Vagina (tissue), 2 donors: Measurements from ENCODE around the gene TNFSF15. TPM values are rescaled to one million over a fixed set of nuclear protein-coding genes. Genes with fewer than 3 reads are reported as not detected.

Experiments used
- DNase-seq, 2 donors: peaks; one replicate each; pipeline ENCODE4 v3.0.0-alpha.2; 2017; ENCODE audit errors: extremely low spot score in 2 of 2
- H3K27ac ChIP-seq: fragments of 200-600 bp; sonication (generic); one replicate; pipeline ENCODE4 v1.5.1; 2019
- H3K27me3 ChIP-seq: fragments of 200-600 bp; sonication (generic); one replicate; pipeline ENCODE4 v1.5.1; 2019
- H3K36me3 ChIP-seq, 2 donors: fragments of 200-600 bp; sonication (generic); one replicate each; pipeline ENCODE4 v1.5.1; 2017 to 2019
- H3K4me1 ChIP-seq: fragments of 200-600 bp; sonication (generic); one replicate; pipeline ENCODE4 v1.5.1; 2019
- H3K4me3 ChIP-seq, 2 donors: fragments of 200-600 bp; sonication (generic); 1 replicate in 1 of 2; 2 replicates in 1 of 2; pipeline ENCODE4 v1.5.1; 2016 to 2019
- H3K9me3 ChIP-seq: fragments of 200-600 bp; sonication (generic); one replicate; pipeline ENCODE4 v1.5.1; 2019
- CTCF ChIP-seq, 3 experiments: fragments of 450-650 bp in 2 of 3; fragments of 200-600 bp in 1 of 3; sonication (generic) in 1 of 3; IDR thresholded peaks; one replicate each; pipeline ENCODE4 v1.5.1; 2017 to 2019; ENCODE audit warnings: antibody characterized with exemption in 3 of 3, mild to moderate bottlenecking in 2 of 3, moderate library complexity in 2 of 3
- POLR2A ChIP-seq, 2 donors: fragments of 450-650 bp; IDR thresholded peaks; one replicate each; pipeline ENCODE4 v1.6.1; 2017; ENCODE audit warnings: antibody characterized with exemption in 2 of 2, mild to moderate bottlenecking in 2 of 2, moderate library complexity in 2 of 2
- POLR2AphosphoS5 ChIP-seq, 2 donors: sonication (generic); formaldehyde crosslinking; IDR thresholded peaks; one replicate each; pipeline ENCODE4 v1.9.0; 2017; ENCODE audit warnings: antibody characterized with exemption in 2 of 2, mild to moderate bottlenecking in 2 of 2, low read depth in 1 of 2; ENCODE audit not compliant: insufficient read depth in 1 of 2
- intact Hi-C: fragments of 100-400 bp; cut with DNase I; formaldehyde crosslinking; loops from one replicate; pipeline ENCODE4 v1.15.1; 2023
- total RNA-seq: library from RNA; depleted of rRNA; stranded (reverse); fragments of >200 nt; gene quantifications from one replicate; pipeline ENCODE4 v1.2.3, GENCODE V29; 2016

TNFSF15 gene
- total RNA-seq, 1 donor from 2014 or later: 0.74 TPM

DNA sequence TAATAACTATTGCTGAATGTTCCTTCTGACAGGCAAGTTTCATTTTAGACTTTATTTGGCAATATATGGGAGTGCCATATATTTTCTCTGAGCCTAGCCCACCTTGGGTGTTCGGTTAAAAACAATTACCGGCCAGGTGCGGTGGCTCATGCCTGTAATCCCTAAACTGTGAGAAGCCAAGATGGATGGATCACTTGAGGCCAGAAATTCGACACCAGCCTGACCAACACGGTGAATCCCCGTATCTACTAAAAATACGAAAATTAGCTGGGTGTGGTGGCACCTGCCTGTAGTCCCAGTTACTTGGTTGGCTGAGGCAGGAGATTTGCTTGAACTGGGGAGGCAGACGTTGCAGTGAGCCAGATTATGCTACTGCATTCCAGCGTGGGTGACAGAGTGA lies 47.9 kb downstream of the TNFSF15 start:
- Histone ChIP-seq H3K27ac (no peak overlapping the region), H3K27me3 (no peaks in the 10 kb centered on the region), H3K4me1 (no peaks in the 10 kb centered on the region), H3K4me3 (no peak overlapping the region), H3K9me3 (no peaks in the 10 kb centered on the region), H3K36me3 (no peaks in the 10 kb centered on the region)
- no peak for DNase-seq
- no peak for TF ChIP-seq POLR2AphosphoS5 (IDR thresholded peaks at IDR 0.05; ENCODE audit: insufficient read depth in 1 of 2, low read depth in 1 of 2)
- no peak for TF ChIP-seq CTCF (IDR thresholded peaks at IDR 0.05)
- TF ChIP-seq POLR2A (IDR thresholded peaks at IDR 0.05): no peak
- intact Hi-C loops: no loop called here

- no peak for TF ChIP-seq POLR2A (IDR thresholded peaks at IDR 0.05)
- no peak for TF ChIP-seq POLR2AphosphoS5 (IDR thresholded peaks at IDR 0.05; ENCODE audit: insufficient read depth in 1 of 2, low read depth in 1 of 2)
- TF ChIP-seq CTCF (IDR thresholded peaks at IDR 0.05): no peak
- no peaks in the 10 kb centered on the region for H3K36me3 ChIP-seq
- no peak overlapping the region for H3K27ac ChIP-seq
- no peak for DNase-seq
- H3K4me3 ChIP-seq: no peak overlapping the region
- H3K4me1 ChIP-seq: no peaks in the 10 kb centered on the region
- H3K9me3 ChIP-seq: no peaks in the 10 kb centered on the region
- intact Hi-C loops: no loop called here
- H3K27me3 ChIP-seq: no peaks in the 10 kb centered on the region
Observed at GRCh38 chr9:114757395-114757794, 48.4 kb downstream of the TNFSF15 start.

GRCh38 chr9:114756920-114757319 lies 48.9 kb downstream of the TNFSF15 start:
- no peaks in the 10 kb centered on the region for H3K9me3 ChIP-seq
- TF ChIP-seq CTCF (IDR thresholded peaks at IDR 0.05): no peak
- TF ChIP-seq POLR2AphosphoS5 (IDR thresholded peaks at IDR 0.05; ENCODE audit: insufficient read depth in 1 of 2, low read depth in 1 of 2): no peak
- no peak for TF ChIP-seq POLR2A (IDR thresholded peaks at IDR 0.05)
- no peaks in the 10 kb centered on the region for H3K27me3 ChIP-seq
- H3K36me3 ChIP-seq: no peaks in the 10 kb centered on the region
- no peak overlapping the region for H3K4me3 ChIP-seq
- DNase-seq: no peak
- no peak overlapping the region for H3K27ac ChIP-seq
- intact Hi-C loops: no loop called here
- no peaks in the 10 kb centered on the region for H3K4me1 ChIP-seq

GRCh38 chr9:114754581-114754980 lies 51.3 kb downstream of the TNFSF15 start:
- intact Hi-C loops: no loop called here

More at GRCh38 chr9:114754581-114754980, 51.3 kb downstream of the TNFSF15 start:
- Histone ChIP-seq H3K4me1 (no peaks in the 10 kb centered on the region), H3K27ac (no peak overlapping the region), H3K27me3 (no peaks in the 10 kb centered on the region), H3K9me3 (no peaks in the 10 kb centered on the region), H3K36me3 (no peaks in the 10 kb centered on the region), H3K4me3 (no peak overlapping the region)
- TF ChIP-seq POLR2AphosphoS5 (IDR thresholded peaks at IDR 0.05; ENCODE audit: insufficient read depth in 1 of 2, low read depth in 1 of 2) (no peak), POLR2A (IDR thresholded peaks at IDR 0.05) (no peak), CTCF (IDR thresholded peaks at IDR 0.05) (no peak)
- DNase-seq: no peak
